Nephron progenitor cell (in vitro differentiated cells): ENCODE data around the gene HADH.
A peak's percentile ranks its signal among the peaks of the same experiment; 100 is the strongest.

ENCODE experiments used
- DNase-seq: peaks from one replicate; pipeline ENCODE4 v3.0.0; 2021
- H3K27ac Mint-ChIP-seq: 2 replicates; pipeline ENCODE4 v1.8.0; 2021; ENCODE audit warnings: mild to moderate bottlenecking, moderate library complexity, mixed read lengths
- H3K27me3 Mint-ChIP-seq: 2 replicates; pipeline ENCODE4 v1.8.0; 2021; ENCODE audit warnings: mild to moderate bottlenecking, low read depth, mixed read lengths; ENCODE audit not compliant: poor library complexity
- H3K36me3 Mint-ChIP-seq: 2 replicates; pipeline ENCODE4 v1.8.0; 2021; ENCODE audit warnings: low read depth, mixed read lengths
- H3K4me1 Mint-ChIP-seq: 2 replicates; pipeline ENCODE4 v1.8.0; 2021; ENCODE audit warnings: mixed read lengths
- H3K4me3 Mint-ChIP-seq: 2 replicates; pipeline ENCODE4 v1.8.0; 2021; ENCODE audit warnings: mild to moderate bottlenecking, moderate library complexity, mixed read lengths
- H3K9me3 Mint-ChIP-seq: 2 replicates; pipeline ENCODE4 v1.8.0; 2021; ENCODE audit warnings: mild to moderate bottlenecking, moderate library complexity, mixed read lengths
- TF ChIP-seq, protein P1 (sequence below): fragments of 200-600 bp; sonication (generic); IDR thresholded peaks from 2 replicates; pipeline ENCODE4 v1.5.0; 2021; ENCODE audit warnings: antibody characterized with exemption

Gene HADH

DNA sequence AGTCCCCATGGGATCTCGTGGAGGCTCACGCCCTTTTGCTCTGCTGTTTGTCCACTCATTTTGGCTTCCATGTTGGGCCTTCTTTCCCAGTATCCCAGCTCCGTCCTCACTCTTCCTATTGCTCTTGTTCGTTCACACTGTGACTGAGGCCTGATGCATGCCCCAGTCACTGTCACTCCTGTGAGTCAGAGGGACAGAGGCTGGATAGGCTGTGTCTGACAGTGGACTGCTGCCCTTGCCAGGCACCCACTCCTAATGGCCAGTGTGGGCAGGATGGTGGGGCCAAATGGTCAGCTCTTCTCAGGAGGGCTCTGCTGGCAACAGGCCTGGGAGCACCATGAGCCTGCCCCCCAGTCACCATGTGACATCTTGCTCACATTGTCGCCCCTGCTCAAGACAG, 40.0 kb downstream of the HADH start:
- TF ChIP-seq, protein P1, sequence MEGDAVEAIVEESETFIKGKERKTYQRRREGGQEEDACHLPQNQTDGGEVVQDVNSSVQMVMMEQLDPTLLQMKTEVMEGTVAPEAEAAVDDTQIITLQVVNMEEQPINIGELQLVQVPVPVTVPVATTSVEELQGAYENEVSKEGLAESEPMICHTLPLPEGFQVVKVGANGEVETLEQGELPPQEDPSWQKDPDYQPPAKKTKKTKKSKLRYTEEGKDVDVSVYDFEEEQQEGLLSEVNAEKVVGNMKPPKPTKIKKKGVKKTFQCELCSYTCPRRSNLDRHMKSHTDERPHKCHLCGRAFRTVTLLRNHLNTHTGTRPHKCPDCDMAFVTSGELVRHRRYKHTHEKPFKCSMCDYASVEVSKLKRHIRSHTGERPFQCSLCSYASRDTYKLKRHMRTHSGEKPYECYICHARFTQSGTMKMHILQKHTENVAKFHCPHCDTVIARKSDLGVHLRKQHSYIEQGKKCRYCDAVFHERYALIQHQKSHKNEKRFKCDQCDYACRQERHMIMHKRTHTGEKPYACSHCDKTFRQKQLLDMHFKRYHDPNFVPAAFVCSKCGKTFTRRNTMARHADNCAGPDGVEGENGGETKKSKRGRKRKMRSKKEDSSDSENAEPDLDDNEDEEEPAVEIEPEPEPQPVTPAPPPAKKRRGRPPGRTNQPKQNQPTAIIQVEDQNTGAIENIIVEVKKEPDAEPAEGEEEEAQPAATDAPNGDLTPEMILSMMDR: no peak
- H3K4me3 Mint-ChIP-seq: no peak overlapping the region
- peaks cover 4% of the 10 kb centered on the region for H3K27me3 Mint-ChIP-seq
- peak overlapping the region; percentile 23 for H3K27ac Mint-ChIP-seq
- peaks cover 59% of the 10 kb centered on the region for H3K36me3 Mint-ChIP-seq
- DNase-seq: no peak
- H3K4me1 Mint-ChIP-seq: peaks cover 51% of the 10 kb centered on the region
- H3K9me3 Mint-ChIP-seq: no peaks in the 10 kb centered on the region

DNA sequence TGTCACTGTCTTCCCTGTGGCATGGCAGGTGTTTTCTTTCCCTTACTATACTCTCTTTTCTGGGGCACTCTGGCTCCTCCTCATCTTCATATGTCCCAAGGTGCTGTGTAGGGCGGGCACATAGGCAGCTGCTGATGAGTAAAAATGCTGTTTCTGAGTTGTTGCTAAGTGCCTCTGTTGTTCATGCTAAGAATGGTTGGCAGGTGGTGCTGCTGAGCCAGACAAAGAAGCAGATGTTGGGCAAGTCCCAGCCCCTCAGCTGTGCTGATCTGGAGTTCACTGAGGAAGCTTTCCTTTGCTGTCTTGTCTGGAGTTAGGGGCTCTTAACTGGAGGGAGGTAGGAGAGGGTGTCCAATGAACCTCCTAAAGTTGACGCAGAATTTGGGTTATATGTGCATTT, 40.6 kb downstream of the HADH start:
- H3K9me3 Mint-ChIP-seq: no peaks in the 10 kb centered on the region
- no peak overlapping the region for H3K4me3 Mint-ChIP-seq
- H3K36me3 Mint-ChIP-seq: peaks cover 56% of the 10 kb centered on the region
- DNase-seq: peak; percentile 44
- H3K27ac Mint-ChIP-seq: peak overlapping the region; percentile 92
- peaks cover 4% of the 10 kb centered on the region for H3K27me3 Mint-ChIP-seq
- peaks cover 57% of the 10 kb centered on the region for H3K4me1 Mint-ChIP-seq
- TF ChIP-seq, protein P1: peak; percentile 51

DNA sequence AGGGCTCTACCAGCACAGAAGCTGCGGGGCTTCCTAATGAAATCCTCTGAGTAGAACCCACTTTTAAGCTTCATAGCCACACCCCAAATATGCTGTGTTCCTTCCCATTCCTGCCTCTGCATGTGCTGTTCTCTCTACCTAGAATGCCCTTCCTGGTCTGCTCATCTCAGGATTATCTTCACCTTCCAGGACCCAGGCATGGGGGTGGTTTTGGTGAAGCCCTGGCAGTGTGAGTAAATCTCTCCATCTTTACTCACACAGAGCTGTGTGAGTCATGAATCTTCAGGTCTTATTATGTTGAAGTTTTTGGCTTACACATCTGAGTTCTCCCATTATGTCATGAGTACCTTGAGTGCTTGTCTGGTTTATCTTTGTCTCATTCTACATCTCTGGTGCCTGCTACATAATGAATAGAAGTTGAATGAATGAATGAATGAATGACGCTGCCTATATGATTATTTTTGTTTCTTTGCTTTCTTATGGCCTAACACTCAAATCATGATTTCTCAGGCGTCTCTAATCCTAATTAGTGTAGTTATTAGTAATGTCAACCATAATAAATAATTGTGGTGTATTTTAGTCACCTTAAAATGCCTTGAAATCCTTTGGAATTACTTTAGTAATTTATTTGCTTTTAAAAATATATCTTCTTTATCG, 41.9 kb downstream of the HADH start:
- TF ChIP-seq, protein P1: no peak
- H3K27me3 Mint-ChIP-seq: peaks cover 4% of the 10 kb centered on the region
- peaks cover 62% of the 10 kb centered on the region for H3K4me1 Mint-ChIP-seq
- H3K9me3 Mint-ChIP-seq: no peaks in the 10 kb centered on the region
- peaks cover 50% of the 10 kb centered on the region for H3K36me3 Mint-ChIP-seq
- no peak overlapping the region for H3K27ac Mint-ChIP-seq
- DNase-seq: no peak
- no peak overlapping the region for H3K4me3 Mint-ChIP-seq

DNA sequence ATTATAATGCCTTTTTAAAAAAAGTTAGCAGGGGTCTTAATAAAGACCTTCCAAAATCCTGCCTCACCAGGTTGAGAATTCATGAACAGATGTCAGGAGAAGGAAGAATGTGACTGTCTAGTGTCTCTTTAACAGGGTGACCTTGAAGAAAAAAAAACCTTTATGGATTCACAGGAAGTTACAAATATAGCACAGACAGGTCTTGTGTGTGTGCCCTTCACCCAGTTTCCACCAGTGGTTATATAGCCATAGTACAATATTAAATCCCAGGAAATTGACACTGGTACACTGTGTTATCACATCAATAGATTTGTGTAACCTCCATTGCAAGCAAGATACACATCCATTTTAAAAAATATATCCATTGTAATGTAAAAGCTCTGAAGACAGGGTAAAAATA, 43.7 kb downstream of the HADH start:
- peaks cover 44% of the 10 kb centered on the region for H3K4me1 Mint-ChIP-seq
- no peaks in the 10 kb centered on the region for H3K9me3 Mint-ChIP-seq
- no peak for DNase-seq
- TF ChIP-seq, protein P1: no peak
- no peak overlapping the region for H3K27ac Mint-ChIP-seq
- H3K27me3 Mint-ChIP-seq: peaks cover 4% of the 10 kb centered on the region
- H3K36me3 Mint-ChIP-seq: peaks cover 42% of the 10 kb centered on the region
- no peak overlapping the region for H3K4me3 Mint-ChIP-seq

DNA sequence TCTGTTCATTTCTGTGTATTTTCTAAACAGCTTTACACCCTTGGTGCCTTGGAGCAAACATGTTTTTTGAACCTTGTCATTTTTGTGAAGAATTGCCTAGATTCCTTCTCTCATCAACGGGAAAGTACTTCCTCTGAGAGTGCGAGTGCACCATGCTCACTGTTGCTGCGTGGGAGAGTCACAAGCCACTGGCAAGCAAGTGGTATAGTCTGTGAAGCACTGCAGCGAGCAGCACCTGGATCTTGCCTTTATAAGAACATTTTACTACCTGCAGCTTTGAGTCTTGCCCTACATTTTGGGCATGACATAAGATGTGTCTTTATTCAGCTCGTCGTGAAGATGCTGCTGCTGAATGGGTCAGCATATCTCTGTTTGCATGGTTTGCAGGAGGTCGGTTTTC, 44.9 kb downstream of the HADH start:
- H3K27ac Mint-ChIP-seq: no peak overlapping the region
- H3K9me3 Mint-ChIP-seq: no peaks in the 10 kb centered on the region
- peaks cover 33% of the 10 kb centered on the region for H3K4me1 Mint-ChIP-seq
- H3K36me3 Mint-ChIP-seq: peaks cover 38% of the 10 kb centered on the region
- peaks cover 8% of the 10 kb centered on the region for H3K27me3 Mint-ChIP-seq
- TF ChIP-seq, protein P1: no peak
- no peak for DNase-seq
- no peak overlapping the region for H3K4me3 Mint-ChIP-seq

DNA sequence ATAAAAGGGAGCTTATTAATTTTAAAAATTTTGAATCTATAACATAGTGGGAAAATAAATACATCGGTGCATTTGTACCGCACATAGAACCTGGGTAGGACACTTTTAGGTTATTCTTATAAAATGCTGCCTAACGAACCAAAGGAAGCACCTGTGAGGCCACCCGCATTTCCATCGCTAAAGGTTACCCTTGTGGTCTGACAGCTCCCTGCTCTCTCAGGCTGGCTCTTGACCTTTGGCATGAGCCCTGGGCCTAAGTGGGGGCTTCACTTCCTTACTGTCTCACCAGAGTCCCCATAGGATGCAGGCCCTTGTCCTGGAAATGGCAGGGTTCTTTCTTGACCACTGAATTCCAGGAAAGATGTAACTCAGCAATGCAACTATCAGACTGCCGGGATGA, 46.0 kb downstream of the HADH start:
- DNase-seq: no peak
- Mint-ChIP-seq H3K36me3 (peaks cover 28% of the 10 kb centered on the region), H3K27ac (peak overlapping the region; percentile 79), H3K4me1 (peaks cover 22% of the 10 kb centered on the region), H3K4me3 (no peak overlapping the region), H3K9me3 (peaks cover 8% of the 10 kb centered on the region), H3K27me3 (peaks cover 5% of the 10 kb centered on the region)
- TF ChIP-seq, protein P1: no peak
